Mucosa of gallbladder (tissue), 1 donor: ENCODE measurements around the gene CMIP. TPM values are rescaled to one million over a fixed set of nuclear protein-coding genes. Genes with fewer than 3 reads are reported as not detected.
A peak's percentile ranks its signal among the peaks of the same experiment; 100 is the strongest.

Source experiments
- DNase-seq: peaks from one replicate; pipeline ENCODE4 v3.0.0-alpha.2; 2020; ENCODE audit warnings: low spot score
- total RNA-seq: library from RNA; stranded (reverse); gene quantifications from one replicate; pipeline ENCODE4 v1.2.1, GENCODE V29; 2021
- donor health status: DM: no; HTN: no; CAD: no.

The CMIP gene
- total RNA-seq, 1 donor from 2014 or later: 95.5 TPM

DNA sequence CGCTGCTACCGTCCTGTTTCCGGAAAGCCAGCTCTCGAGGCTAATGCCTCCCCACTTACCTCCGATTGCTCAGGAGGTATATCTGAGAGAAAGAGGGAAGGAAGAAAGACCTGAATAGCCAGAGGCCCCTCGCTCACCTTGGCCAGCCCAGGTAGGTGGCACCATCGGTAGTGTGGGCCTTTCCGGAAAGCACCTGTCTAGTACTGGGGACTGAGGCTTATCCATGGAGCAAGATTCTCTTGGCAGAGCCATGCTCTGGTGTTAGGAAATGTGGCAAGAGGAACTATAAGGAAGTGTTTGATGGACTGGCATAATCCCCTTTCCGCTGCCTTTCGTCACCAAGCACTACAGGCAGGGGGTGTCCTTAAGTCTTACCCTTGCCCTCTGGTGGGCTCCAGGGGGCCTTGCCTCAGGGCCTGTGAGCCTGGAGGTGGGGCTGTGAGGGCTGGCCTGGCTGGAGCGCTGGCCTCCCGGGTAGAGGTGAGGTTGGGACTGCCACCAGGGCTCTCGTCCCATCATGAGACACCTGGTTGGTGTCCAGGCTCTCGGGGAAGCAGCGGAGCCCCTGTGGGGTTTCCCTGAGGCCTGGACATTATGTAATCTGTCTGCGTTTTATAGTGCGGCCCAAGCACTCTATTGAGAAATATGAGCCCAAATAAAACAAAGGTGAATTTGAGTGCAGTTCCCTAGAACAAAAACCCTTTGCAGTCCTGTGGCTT lies 2.9 kb downstream of the CMIP start:
- no peak for DNase-seq

GRCh38 chr16:81448154-81449131 lies 3.8 kb downstream of the CMIP start:
- DNase-seq: peak; percentile 82

DNA sequence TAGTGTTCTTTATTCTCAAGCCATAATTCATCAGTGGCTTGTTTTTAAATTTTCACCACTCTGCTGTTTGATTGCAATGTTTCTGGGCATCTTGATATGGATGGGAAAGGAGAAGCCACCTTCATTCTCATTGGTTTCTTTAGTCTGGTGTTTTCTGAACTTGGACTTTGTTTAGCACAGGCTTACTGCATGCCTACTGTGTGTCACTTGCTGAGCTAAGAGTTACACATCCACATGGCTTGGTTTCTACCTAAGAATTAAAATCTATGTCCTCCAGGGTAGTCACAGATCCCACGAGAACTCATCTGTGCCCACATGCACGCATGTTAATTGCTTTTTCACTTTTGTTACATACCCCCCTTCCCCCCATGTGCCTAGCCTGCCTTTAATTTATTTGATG lies 4.6 kb downstream of the CMIP start:
- DNase-seq: no peak

DNA sequence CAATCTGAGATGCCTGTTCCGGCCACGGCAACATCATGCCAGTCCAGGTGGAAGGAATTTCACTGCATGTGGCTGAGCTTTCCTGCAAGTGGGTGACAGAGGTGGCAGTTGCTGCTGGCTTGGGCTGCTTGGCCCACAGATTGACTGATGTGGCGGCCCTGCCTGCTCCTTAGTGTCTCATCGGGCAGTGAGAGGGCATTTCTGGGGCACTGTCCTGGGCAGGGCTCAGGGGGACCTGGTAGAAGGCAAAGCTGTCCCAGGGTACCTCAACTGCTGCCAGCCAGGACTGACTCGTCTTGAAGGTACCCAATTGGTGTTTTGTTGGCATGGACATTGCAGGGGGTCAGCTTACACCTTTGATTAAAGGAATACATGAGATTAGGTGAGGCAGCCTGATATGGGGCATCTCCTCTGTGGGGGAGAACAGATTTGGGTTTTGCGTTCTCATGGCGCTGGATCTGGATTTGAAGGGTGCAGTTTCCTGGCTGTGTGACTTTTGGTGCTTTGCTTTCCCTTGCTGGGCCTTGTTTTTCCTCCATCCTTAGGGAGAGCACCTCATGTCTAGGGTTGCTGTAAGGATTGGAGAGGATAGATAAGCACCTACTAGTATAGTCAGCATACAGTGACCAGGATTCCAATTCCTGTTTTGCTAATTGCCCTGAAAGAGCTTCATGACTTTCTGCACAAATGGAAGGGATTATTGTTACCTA lies 5.4 kb downstream of the CMIP start:
- DNase-seq: no peak

DNA sequence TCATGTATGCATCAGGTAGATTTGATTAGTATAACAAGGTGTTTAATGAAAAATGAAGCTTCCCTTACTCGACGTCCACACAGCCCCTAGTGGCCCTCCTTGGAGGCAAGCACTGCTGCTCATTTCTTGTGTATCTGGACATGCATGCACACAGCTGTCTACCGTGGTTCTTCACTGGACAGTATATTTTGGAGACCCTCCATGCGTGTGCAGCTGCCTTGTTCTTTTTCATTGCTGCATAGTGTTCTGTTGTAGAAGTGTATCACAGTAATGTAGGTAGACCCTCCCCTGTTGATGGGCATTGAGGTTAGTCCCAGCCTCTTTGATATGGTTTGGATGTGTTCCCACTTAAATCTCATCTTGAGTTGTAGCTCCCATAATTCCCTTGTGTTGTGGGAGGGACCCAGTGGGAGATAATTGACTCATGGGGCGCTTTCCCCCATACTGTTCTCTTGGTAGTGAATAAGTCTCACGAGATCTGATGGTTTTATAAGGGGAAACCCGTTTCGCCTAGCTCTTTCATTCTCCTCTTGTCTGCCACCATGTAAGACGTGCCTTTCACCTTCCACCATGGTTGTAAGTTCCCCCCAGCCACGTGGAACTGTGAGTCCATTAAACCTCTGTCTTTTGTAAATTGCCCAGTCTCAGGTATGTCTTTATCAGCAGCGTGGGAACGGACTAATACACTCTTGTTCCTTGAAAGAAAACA lies 6.3 kb downstream of the CMIP start:
- no peak for DNase-seq

DNA sequence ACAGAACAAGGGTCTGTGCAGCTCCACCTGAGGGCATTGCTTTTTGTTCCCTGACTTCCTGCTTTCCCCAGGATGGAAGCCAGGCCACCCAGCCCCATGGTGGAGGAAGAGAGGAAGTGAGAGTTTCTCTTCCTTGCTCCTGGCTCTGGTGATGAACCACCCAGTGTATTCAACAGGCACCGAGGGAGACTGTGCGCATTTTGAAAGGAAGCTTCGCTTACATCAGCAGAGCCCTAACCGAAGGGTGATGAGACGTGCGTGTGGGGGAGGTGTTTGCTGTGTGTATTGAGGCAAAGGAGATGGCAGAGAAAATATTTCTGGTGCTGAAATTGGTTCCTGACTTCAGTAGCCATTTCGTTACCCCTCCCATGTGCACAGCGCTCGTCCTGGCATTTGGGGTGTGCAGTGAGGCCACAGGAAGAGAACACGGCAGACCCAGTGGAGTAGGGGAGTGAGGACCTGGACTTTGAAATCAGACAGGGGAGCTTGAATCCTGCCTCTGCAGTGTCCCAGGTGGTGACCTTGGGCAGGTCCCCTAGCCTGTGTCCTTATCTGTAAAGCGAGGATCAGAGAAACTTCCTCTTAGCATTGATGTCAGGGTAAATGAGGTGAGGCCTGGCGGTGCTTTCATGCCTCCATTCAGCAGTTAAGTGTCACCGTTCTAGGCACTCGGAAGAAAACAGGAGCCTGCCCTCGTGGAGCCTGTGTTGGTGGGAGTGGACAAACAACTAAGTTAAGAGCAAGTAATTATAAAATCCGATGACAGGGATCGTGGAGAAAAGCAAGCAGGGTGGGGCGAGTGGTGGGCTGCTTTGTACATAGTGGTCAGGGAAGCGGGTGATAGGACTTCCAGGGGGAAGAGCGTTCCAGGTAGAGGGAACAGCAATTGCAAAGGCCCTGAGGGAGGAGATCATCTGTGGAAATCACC lies 7.4 kb downstream of the CMIP start:
- no peak for DNase-seq

GRCh38 chr16:81453091-81453728 lies 8.6 kb downstream of the CMIP start:
- no peak for DNase-seq

DNA sequence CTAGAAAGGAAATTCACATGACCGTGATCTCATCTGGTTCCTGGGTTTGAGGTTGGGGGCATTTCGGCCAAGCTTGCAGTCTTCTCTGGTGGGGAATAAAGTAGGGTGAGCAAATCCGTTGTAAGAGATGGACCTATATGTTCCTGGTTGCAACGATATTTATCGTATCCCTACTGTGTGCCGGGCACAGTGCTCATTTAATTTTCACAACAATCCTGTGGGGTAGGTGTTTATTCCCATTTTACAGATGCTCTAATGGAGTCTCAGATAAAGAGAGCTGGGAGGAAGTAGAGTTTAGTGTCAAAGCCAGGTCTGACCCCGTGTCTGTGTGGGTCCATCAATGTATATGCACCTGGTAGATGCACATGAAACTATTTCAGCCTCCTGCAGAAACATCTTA lies 9.4 kb downstream of the CMIP start:
- no peak for DNase-seq

DNA sequence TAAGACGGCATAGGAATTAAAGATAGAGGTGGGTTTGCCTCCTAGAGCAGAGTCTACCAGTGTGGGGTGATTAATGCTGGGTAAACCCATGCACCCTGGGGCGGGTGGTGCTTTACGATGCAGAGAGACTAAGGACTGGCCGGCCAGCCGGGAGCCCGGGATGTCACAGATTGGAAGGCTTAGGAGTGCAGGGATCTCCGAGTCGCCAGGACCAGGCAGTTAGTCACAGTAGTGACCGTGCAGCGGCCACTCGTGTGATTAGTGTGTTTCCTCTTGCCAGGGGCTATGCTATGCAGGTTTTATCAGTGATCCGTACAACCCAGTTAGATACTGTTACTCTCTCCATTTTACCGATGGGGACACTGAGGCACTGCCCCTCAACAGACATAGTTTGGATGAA lies 10.4 kb downstream of the CMIP start:
- DNase-seq: no peak

DNA sequence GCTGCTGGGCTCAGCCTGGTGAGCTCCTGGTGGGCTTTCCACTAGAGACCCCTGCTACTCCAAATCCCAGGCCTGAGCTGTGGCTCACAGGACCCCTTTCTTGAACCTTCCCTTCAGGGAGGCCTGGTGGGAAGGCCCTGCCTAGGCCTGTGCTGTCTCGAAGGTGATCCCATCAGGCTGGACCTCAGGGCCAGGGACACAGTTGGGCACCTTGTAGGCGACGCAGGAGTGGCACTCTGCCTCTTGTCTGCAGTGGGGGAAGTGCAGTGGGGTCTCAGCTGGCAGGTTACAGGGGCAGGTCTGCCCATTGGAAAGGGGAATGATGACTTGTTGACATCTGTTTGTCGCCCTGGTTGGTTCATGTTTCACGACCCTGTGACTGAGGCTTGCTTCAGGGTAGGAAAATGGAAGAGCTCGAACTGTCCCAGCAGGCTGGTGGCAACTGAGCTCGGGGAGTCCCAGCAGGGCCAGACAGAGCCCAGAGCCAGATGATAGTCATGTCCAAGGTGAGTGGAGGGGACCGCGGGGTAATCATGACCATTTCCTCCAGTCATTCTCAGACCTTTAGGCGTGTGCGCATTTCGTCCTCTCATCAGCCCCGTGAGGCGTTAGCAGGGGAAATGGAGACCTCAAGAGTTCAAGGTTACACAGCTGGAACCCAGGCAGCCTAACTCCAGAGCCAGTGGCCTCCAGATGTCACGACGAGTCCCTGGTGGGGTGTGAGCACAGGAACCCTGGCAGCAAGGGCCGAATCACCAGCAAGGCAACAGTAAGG lies 11.3 kb downstream of the CMIP start:
- no peak for DNase-seq

DNA sequence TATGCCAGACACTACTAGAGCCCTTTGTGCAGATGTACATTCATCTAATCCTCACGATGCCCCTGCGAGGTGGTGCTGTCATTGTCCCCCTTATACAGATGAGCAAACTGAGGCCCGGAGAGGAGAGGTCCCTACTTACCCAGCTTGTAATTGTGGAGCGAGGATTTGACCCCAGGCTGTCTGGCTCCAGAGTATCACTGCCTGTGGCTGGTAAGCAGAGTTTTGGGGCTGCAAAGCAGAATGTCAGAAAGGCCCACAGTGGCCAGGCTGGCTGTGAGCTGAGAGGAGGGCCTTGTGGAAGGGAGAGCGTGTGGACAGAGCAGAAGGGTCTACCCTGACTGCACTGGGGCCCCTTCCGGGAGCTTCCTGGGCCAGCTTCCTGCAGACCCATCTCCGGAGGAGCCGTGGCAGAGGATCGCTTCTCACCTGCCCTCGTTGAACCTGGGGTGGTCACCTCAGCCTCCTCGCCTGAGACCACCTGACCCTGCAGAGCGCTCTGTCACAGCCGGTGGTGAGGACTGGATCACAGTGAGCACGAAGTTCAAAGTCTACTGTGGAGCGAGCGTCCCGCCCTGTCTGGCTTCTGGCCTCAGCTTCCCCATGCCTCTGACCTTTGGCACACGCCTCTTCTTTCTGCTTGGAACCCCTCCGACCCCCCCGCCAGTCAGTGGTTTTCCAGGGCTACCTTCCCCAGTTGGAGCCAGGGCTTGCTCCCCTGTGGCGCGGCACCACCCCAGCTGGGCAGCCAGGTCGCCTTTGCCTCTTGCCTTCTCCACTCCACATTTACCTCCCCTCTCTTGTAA lies 12.1 kb downstream of the CMIP start:
- peak; percentile 74 for DNase-seq

DNA sequence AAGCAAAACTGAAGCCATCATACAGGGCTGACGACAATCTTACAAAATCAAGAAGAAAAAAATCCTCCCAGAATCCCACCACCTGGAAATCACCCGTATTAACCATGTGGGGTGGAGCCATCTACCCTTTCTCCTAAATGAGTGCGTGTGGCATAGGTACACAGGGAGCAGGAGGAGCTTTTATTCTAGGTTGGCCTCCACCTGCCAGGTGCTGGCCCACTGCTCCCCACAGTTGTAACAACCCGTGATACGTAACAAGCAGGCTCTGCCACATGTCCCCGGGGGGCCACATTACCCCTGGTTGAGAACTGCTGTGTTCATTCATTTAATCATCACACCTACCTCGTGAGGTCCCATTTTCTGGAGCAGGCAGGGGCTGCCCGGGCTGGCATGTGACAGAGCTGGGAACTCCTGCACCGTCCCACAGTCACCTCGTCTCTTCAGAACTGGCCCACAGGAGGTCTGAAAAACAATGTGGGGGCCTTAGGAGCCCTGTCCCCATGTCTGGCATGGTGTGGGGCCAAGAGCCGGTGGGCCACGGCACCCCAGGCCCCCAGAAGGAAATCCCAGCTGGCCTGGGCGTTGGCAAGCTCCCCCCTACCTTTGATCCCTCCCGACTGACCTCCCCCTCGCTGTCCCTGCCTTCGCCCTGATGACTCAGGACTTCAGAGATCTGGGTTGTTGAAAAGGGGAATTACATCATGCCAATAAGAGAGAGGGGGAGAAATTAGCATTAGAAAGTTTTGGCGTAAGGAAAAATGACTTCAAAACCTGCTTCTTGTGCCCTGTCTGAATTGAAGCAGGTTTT lies 12.9 kb downstream of the CMIP start:
- DNase-seq: no peak

DNA sequence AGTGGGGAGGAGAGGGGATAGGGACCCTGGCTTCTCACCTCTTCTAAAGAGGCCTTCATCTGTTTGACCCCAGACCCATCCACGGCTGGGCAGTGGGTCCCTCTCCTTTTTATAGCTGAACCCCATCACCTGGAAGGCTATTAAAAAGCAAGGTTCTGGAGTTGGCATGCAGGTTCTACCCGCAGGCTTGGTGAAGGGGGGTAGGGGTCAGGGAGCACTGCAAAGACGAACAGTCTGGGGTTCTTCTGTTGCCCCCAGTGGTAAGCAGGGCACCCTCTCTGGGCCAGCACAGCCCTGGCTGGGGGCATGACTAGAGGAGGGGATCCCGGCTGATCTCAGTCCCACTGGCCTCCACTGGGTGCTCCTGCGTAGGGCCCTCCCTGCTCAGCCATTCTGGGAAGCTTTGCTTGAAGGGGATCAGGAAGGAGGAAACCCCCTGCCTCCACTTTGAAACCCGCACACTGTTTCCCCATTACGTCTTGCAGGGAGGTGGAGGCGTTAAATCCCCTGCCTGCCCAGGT lies 13.6 kb downstream of the CMIP start:
- no peak for DNase-seq

- no peak for DNase-seq
These were observed 14.4 kb downstream of the CMIP start for GRCh38 chr16:81458827-81459598.

DNA sequence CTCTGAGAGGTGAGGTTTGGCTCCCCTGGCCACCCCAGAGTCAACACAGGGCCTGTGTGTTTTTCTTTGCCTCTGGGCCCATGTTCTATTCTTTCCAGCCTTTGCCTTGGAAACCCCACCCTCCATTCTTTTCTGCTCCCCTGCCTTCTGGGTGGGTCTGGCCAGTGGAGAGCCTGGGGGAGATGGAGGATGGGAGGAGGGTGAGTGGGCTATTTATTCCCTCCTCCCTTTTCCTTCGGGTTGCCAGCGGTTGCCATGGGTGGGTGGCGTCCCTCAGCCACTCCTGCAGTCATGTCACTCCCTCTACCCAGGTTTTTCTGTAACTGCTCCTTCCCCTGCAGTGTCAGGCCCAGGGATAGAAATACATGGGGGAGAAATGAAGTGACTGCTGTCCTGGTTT lies 15.5 kb downstream of the CMIP start:
- no peak for DNase-seq

- DNase-seq: no peak
These were observed 16.6 kb downstream of the CMIP start for GRCh38 chr16:81461243-81461642.

DNA sequence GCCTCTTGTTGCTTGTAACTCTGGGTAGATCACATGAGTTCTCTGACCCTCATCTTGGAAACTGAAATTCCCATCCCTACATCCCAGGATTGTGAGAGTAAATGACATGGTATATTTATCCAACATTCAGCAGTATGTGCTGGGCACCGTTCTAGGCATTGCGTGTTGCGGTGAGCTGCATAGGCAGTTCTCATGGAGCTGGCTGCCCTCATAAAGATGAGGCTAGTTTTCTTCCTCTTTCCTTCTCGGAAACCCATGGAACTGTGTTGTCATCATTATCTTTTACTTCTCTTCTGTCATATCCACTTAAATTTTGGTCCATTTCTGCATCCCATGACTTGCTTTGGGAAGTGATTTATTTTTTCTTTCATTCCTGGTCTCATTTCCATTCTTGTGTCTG lies 17.2 kb downstream of the CMIP start:
- no peak for DNase-seq
